Activated CD8-positive, alpha-beta memory T cell treated with anti-CD3 and anti-CD28 coated beads for 1 hour (primary cell): ENCODE measurements around the gene UNK.
A peak's percentile ranks its signal among the peaks of the same experiment; 100 is the strongest.
"Not testable (repeated sequence)": the region's sequence is repeated elsewhere in the genome, so short reads cannot be mapped to it uniquely, and the experiment has no call there.

Experiments
- DNase-seq, 2 donors: peaks; one replicate each; pipeline ENCODE4 v3.0.0-alpha.2; 2020; ENCODE audit warnings: low read depth in 1 of 2; ENCODE audit errors: extremely low read depth in 1 of 2

Gene UNK

GRCh38 chr17:75846692-75847613 is 62.3 kb downstream of the UNK start:
- no peak for DNase-seq

DNA sequence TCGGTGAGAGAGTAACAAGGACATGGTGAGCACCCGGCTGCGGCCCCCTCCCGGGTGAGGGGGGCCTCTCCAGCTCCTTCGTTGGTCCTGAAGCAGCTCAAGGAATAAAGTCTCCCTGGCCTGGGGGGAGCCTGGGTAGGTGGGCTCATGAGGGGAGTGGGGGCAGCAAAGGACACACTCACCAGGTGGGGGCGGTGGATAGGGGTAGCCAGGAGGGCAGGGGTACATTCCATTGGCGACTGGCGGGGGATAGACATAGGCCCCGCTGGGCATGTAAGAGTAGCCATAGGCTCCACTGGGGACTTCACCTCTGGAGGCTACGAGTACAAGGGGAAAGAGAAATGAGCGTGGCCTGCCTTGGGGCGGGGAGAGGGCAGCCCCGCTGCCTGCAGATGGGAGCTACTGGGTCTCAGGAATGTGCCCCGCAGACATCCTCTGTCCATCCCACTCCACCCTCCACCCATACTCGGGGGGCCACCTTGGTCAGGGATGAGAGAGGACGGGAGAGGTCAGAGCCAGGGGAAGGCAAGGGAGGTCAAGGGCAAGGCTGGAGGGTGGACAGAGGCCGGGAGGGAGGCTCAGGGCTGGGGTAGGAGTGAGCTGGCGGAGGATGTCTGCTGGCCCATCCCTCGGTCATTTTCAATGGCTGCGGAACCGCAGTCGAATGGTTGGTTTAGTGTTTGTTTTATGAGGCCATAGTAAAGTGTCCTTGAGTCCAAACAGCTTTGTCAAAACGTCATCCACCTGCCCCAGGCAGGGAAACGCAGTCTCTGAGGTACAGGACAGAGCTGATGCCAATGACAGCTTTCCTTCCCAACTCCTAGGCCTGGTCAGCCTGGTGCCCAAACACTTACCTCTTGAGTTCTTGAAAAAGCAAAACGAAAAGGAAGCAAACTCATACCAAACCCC is 63.3 kb downstream of the UNK start:
- no peak for DNase-seq

DNA sequence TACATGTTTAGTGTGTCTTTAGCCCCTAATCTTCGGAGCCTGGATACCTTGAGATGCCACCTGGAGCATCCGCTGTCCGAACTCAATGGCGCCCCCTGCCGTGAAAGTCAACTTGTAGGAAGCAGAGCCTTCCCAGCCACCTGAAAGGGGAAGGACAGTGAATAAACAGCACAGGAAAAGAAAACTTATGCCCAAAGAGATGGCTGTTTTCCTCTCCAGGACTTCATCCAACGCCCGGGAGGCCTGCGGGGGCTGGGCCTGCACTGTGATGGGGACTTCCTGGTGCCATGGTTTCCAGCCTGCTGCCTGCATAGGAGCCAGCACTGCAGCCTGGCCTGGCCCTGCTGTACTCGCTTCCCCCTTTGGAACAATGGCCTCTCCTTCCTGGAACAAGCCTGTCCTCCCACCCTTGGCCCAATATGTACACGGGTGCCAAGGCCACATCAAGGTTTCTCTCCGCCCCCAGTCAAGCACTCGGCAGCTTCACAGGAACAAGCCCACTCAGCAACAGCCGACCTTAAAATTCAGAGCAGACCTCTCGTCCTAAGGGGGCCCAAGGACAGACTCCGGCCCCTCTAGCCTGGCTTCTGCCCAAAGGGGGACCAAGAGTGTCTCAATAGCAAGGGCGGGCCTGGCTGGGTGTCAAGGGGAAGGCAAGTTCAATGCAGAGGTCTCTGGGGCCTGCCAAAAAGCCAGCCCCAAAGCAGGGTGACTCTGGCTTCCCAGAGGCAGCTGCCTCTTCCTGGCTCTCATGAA is 64.1 kb downstream of the UNK start:
- DNase-seq: peak in 1 of 2 donors; percentile 80

GRCh38 chr17:75849279-75849646 is 64.7 kb downstream of the UNK start:
- DNase-seq: no peak

GRCh38 chr17:75849724-75850123 is 65.1 kb downstream of the UNK start:
- DNase-seq: no peak

DNA sequence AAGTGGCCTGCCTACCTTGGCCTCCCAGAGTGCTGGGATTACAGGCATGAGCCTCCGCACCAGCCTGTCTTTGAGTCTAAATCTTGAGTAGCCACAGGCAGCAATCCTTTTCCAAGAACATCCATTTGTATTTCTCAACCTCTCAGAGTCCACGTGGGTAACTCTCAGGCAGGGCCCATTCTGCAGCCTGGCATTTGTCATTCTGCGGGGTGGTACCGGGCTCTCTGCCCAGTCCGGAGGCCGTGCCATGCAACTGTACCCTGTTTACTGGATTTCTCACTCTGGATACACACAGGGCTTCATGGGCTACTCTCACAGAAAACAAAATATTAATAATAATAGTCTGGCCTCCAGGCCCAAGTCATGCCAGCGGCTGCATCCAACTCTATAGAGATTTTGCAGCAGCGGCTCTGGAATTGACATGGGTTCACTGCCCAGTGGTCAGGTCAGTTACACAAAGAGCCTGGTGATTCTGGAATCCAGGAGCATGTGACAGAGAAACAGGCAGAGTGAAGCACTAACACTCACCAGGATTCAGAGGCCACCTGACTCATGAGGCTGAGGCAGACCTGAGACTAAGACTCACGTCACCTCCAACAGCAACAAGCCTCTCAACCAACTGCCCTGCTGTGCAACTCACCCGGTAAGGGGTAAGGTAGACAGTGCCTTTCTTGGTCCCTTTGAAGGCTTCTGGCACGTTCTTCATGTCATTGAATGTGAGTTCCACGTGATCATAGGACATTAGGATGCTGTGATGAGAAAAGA is 66.5 kb downstream of the UNK start:
- DNase-seq: no peak

DNA sequence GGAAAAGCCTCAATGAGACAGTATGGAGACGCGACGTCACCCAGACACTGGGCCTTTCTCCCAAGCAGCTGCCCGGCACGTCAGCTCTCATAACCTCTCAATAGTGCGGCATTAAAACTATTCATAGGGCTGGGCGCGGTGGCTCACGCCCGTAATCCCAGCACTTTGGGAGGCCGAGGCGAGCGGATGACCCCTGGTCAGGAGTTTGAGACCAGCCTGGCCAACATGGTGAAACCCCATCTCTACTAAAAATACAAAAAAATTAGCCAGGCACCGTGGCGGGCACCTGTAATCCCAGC is 67.0 kb downstream of the UNK start:
- not testable (repeated sequence) for DNase-seq

- DNase-seq: no peak
Observed at GRCh38 chr17:75853433-75853832, 68.8 kb downstream of the UNK start.

- no peak for DNase-seq
Observed at GRCh38 chr17:75854101-75854748, 69.6 kb downstream of the UNK start.

- no peak for DNase-seq
Observed at GRCh38 chr17:75854881-75855309, 70.3 kb downstream of the UNK start.

GRCh38 chr17:75855310-75856061 is 70.9 kb downstream of the UNK start, which contains the start of gene WBP2:
WBP2 (minus strand) TSS chr17:75855335; CDS start chr17:75855297, 38 bp downstream.
- DNase-seq: peak; percentile 88 to 97

- peak in 1 of 2 donors; percentile 35 for DNase-seq
Observed at GRCh38 chr17:75856062-75856756, 71.6 kb downstream of the UNK start.

- DNase-seq: not testable (repeated sequence)
Observed at GRCh38 chr17:75859358-75859757, 74.8 kb downstream of the UNK start.

DNA sequence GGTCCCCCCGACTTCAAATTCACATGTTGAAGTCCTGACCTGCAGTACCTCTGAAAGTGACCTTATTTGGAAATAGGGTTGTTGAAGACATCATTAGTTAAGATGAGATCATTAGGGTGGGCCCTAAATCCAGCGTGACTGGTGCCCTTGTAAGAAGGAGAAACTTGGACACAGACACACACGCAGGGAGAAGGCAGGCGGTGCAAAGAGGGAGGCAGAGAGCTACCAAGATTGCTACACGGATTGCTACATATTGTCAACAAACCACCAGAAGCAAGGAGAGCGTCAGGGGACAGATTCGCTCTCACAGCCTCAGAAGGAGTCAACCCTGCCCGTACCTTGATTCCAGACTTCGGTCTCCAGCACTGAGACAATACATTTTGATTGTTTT is 77.3 kb downstream of the UNK start:
- DNase-seq: no peak

DNA sequence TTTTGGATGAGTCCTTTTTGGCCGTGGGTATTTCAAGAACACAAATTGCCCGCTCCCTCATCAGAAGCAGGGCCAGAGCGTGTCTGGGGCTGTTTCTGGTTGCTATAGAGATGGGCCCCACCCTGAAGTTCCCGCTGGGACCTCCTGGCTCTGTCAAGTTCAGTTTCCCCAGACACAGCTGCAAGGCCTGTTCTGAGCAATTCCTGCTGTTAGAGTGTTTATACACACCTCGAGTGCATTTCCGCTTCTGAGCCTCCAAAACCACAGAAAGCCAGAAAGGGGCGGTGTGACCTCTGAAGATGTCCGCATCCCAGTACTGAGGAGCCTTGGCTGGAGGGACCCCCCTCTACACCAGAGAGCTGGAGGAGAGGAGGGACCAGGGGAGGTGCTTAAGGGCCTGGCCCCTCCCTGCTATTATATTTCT is 79.9 kb downstream of the UNK start:
- DNase-seq: no peak

GRCh38 chr17:75864887-75865286 is 80.3 kb downstream of the UNK start:
- not testable (repeated sequence) for DNase-seq

GRCh38 chr17:75865404-75866188 is 81.0 kb downstream of the UNK start:
- DNase-seq: not testable (repeated sequence)
